Keratinocyte (primary cell): ENCODE results near the gene TACR2. TPM values are rescaled to one million over a fixed set of nuclear protein-coding genes. Genes with fewer than 3 reads are reported as not detected.
A peak's percentile ranks its signal among the peaks of the same experiment; 100 is the strongest.

ENCODE experiments used
- DNase-seq: peaks from one replicate; pipeline ENCODE4 v3.0.0-alpha.2; 2011; ENCODE audit warnings: low read depth, missing footprints, low spot score
- FAIRE-seq: peaks from 2 replicates; lab custom pipeline; 2011; peaks lifted over from hg19 to GRCh38; lab: Jason Lieb, UNC
- H2AFZ ChIP-seq: 2 replicates; pipeline ENCODE4 v1.6.0; 2012; ENCODE audit warnings: low read length, control low read depth, inconsistent platforms; ENCODE audit not compliant: control insufficient read depth
- H3K27ac ChIP-seq: 2 replicates; pipeline ENCODE4 v1.5.1; 2011; ENCODE audit warnings: low read length; ENCODE audit not compliant: control insufficient read depth, insufficient read depth
- H3K27me3 ChIP-seq: 3 replicates; pipeline ENCODE4 v1.6.0; 2011; ENCODE audit warnings: low read length; ENCODE audit not compliant: control insufficient read depth, insufficient read depth; ENCODE audit errors: extremely low read depth
- H3K36me3 ChIP-seq, 2 experiments: 2 replicates in 1 of 2; 3 replicates in 1 of 2; pipeline ENCODE4 v1.5.1; 2011; ENCODE audit warnings: low read length in 2 of 2, mild to moderate bottlenecking in 1 of 2; ENCODE audit not compliant: control insufficient read depth in 2 of 2, insufficient read depth in 2 of 2; ENCODE audit errors: extremely low read depth in 1 of 2
- H3K4me1 ChIP-seq: 3 replicates; pipeline ENCODE4 v1.5.1; 2011; ENCODE audit warnings: low read length; ENCODE audit not compliant: control insufficient read depth, insufficient read depth; ENCODE audit errors: extremely low read depth
- H3K4me2 ChIP-seq: 3 replicates; pipeline ENCODE4 v1.6.0; 2011; ENCODE audit warnings: low read depth, low read length; ENCODE audit not compliant: control insufficient read depth, insufficient read depth; ENCODE audit errors: extremely low read depth
- H3K4me3 ChIP-seq, 3 experiments: fragments of 200-600 bp in 1 of 3; sonication (generic) in 1 of 3; 2 replicates in 2 of 3; 3 replicates in 1 of 3; pipeline ENCODE4 v1.5.1; 2011 to 2016; ENCODE audit warnings: low read length in 3 of 3, mild to moderate bottlenecking in 3 of 3, control low read depth in 2 of 3, inconsistent platforms in 1 of 3, low read depth in 1 of 3, mixed read lengths in 1 of 3, mixed run types in 1 of 3, moderate library complexity in 1 of 3; ENCODE audit not compliant: control insufficient read depth in 2 of 3, insufficient read depth in 2 of 3; ENCODE audit errors: extremely low read depth in 1 of 3
- H3K79me2 ChIP-seq: 2 replicates; pipeline ENCODE4 v1.6.0; 2012; ENCODE audit warnings: low read length; ENCODE audit not compliant: control insufficient read depth, insufficient read depth
- H3K9ac ChIP-seq: 3 replicates; pipeline ENCODE4 v1.6.0; 2011; ENCODE audit warnings: low read length; ENCODE audit not compliant: control insufficient read depth, insufficient read depth; ENCODE audit errors: extremely low read depth
- H3K9me1 ChIP-seq: 3 replicates; pipeline ENCODE4 v1.6.0; 2011; ENCODE audit warnings: low read length; ENCODE audit not compliant: control insufficient read depth, insufficient read depth; ENCODE audit errors: extremely low read depth
- H3K9me3 ChIP-seq: 2 replicates; pipeline ENCODE4 v1.5.1; 2012; ENCODE audit warnings: low read depth, low read length; ENCODE audit not compliant: control insufficient read depth
- H4K20me1 ChIP-seq: 3 replicates; pipeline ENCODE4 v1.6.0; 2011; ENCODE audit warnings: low read length; ENCODE audit not compliant: control insufficient read depth, insufficient read depth; ENCODE audit errors: extremely low read depth
- EZH2 ChIP-seq: IDR thresholded peaks from one replicate; pipeline ENCODE4 v1.6.1; 2012; ENCODE audit warnings: inconsistent platforms, mild to moderate bottlenecking, low read length, moderate library complexity
- dilution Hi-C: fragments of 300-500 bp; cut with MboI; formaldehyde crosslinking; loops from one replicate; pipeline ENCODE4 v1.7.0; 2020; ENCODE audit warnings: low sequenced_read_pairs; ENCODE audit not compliant: extremely low pct_ligation_motif_present
- polyA plus RNA-seq, 5 experiments: library from polyadenylated mRNA; depleted of rRNA in 3 of 5; stranded (reverse) in 3 of 5; stranded (forward) in 1 of 5; unstranded in 1 of 5; fragments of >200 nt; gene quantifications; 1 replicate in 1 of 5; 2 replicates in 3 of 5; 3 replicates in 1 of 5; pipeline versions ENCODE4 v1.2.1 to v1.2.3, GENCODE V29; 2011 to 2012; ENCODE audit warnings: missing spikeins in 2 of 5, low read depth in 1 of 5, low replicate concordance in 1 of 5
- TF ChIP-seq, protein P1 (sequence below), 3 experiments: IDR thresholded peaks in 1 of 3; conservative IDR thresholded peaks in 1 of 3; optimal IDR thresholded peaks in 1 of 3; 2 replicates in 2 of 3; 3 replicates in 1 of 3; pipeline versions ENCODE3 to v1.5.1; 2011; ENCODE audit warnings: low read length in 3 of 3, mild to moderate bottlenecking in 3 of 3, moderate library complexity in 2 of 3, control low read depth in 1 of 3, inconsistent platforms in 1 of 3; ENCODE audit not compliant: insufficient read depth in 2 of 3; ENCODE audit errors: extremely low read depth in 1 of 3

Gene TACR2
- polyA plus RNA-seq, 1 donor (not counting 4 experiments of a cell fraction or from before 2014, with no cell fraction given): 0.07 TPM

DNA sequence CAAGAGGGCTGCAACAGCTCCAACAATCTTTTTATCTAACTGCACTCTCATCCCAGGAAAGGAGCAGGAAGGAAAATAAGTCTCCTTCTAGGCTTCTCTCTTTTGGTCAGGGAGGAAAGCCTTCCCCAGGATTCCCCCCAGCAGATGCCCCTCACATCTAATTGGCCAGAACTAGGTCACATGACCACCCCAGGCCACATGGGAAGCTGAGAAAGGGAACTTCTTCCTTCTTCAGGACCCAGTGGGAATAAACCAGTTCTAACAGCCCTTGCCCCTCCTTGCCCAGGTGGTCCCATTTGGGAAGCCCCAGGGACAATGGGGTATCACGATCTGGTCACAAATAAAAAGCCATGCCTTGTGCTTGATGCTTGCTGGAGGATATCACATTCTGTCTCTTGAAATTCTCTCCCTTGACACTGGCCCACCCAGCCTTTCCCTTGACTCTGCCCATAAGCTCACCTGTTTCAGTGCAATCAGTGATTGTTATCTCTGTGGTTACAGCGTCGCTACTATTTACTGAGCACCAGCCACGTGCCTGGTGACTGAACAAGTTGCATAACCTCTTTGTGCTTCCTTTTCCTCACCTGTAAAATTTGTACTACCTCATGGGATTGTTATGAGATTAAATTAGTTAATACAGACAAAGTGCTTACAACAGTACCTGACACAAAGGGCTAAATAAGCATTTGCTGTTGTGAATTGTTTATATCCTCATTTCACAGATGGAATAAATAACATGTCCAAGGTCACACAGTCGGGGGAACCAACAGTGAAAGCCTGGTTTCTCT lies 9.0 kb upstream of the TACR2 start:
- DNase-seq: no peak

DNA sequence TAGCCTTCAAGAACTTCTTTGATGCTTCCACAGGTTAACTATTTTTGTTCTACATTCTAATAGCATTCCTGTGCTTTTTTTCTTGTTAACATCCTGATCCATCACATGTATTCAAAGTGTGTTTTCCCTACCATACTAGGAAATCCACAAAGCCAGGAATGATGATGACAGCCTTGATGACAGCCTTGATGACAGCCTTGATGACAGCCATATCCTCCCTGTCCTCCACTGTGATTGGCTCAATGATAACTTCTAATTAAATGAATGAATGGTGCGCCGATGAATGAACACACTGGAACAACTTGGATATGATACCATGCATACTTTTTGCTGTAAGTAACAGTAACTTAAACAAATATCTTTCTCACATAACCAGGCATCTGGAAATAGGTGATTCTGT lies 8.3 kb upstream of the TACR2 start:
- TF ChIP-seq, protein P1, sequence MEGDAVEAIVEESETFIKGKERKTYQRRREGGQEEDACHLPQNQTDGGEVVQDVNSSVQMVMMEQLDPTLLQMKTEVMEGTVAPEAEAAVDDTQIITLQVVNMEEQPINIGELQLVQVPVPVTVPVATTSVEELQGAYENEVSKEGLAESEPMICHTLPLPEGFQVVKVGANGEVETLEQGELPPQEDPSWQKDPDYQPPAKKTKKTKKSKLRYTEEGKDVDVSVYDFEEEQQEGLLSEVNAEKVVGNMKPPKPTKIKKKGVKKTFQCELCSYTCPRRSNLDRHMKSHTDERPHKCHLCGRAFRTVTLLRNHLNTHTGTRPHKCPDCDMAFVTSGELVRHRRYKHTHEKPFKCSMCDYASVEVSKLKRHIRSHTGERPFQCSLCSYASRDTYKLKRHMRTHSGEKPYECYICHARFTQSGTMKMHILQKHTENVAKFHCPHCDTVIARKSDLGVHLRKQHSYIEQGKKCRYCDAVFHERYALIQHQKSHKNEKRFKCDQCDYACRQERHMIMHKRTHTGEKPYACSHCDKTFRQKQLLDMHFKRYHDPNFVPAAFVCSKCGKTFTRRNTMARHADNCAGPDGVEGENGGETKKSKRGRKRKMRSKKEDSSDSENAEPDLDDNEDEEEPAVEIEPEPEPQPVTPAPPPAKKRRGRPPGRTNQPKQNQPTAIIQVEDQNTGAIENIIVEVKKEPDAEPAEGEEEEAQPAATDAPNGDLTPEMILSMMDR (optimal IDR thresholded peaks at IDR 0.05 in 1 of 3, IDR thresholded peaks at IDR 0.05 in 1 of 3, conservative IDR thresholded peaks at IDR 0.05 in 1 of 3; ENCODE audit: extremely low read depth in 1 of 3, insufficient read depth in 2 of 3, low read length in 3 of 3): no peak
- no peak for TF ChIP-seq EZH2
- H2AFZ ChIP-seq: no peak overlapping the region
- no peaks in the 10 kb centered on the region for H4K20me1 ChIP-seq
- no peaks in the 10 kb centered on the region for H3K9me3 ChIP-seq
- no peak for FAIRE-seq
- H3K36me3 ChIP-seq: no peaks in the 10 kb centered on the region
- no peaks in the 10 kb centered on the region for H3K27me3 ChIP-seq
- dilution Hi-C loops: no loop called here
- DNase-seq: no peak
- no peak overlapping the region for H3K27ac ChIP-seq
- H3K4me2 ChIP-seq: no peak overlapping the region
- no peak overlapping the region for H3K4me3 ChIP-seq
- no peaks in the 10 kb centered on the region for H3K79me2 ChIP-seq
- no peaks in the 10 kb centered on the region for H3K9me1 ChIP-seq
- peaks cover 10% of the 10 kb centered on the region for H3K4me1 ChIP-seq
- no peak overlapping the region for H3K9ac ChIP-seq

More for the DNA sequence above, 9.0 kb upstream of the TACR2 start:
- no peaks in the 10 kb centered on the region for H3K79me2 ChIP-seq
- peak; percentile 48 for FAIRE-seq
- no peaks in the 10 kb centered on the region for H3K9me3 ChIP-seq
- H3K4me3 ChIP-seq: no peak overlapping the region
- no peak overlapping the region for H2AFZ ChIP-seq
- no peak overlapping the region for H3K4me2 ChIP-seq
- H3K9me1 ChIP-seq: no peaks in the 10 kb centered on the region
- H3K36me3 ChIP-seq: no peaks in the 10 kb centered on the region
- H3K9ac ChIP-seq: no peak overlapping the region
- dilution Hi-C loops: no loop called here
- no peaks in the 10 kb centered on the region for H3K27me3 ChIP-seq
- TF ChIP-seq, protein P1 (optimal IDR thresholded peaks at IDR 0.05 in 1 of 3, IDR thresholded peaks at IDR 0.05 in 1 of 3, conservative IDR thresholded peaks at IDR 0.05 in 1 of 3; ENCODE audit: extremely low read depth in 1 of 3, insufficient read depth in 2 of 3, low read length in 3 of 3): no peak
- no peak for TF ChIP-seq EZH2
- H3K27ac ChIP-seq: no peak overlapping the region
- H3K4me1 ChIP-seq: peaks cover 10% of the 10 kb centered on the region
- H4K20me1 ChIP-seq: no peaks in the 10 kb centered on the region
